B cell (primary cell): ENCODE data around the gene OVCA2.

Source experiments
- CTCF ChIP-seq: fragments of 200-600 bp; IDR thresholded peaks from one replicate; pipeline ENCODE4 v1.8.0; 2022; ENCODE audit warnings: antibody characterized with exemption, mild to moderate bottlenecking
- EZH2 ChIP-seq: IDR thresholded peaks from 2 replicates; pipeline ENCODE4 v1.6.1; 2012; ENCODE audit warnings: borderline replicate concordance, low read depth, mild to moderate bottlenecking, moderate library complexity, low read length; ENCODE audit not compliant: insufficient read depth, poor library complexity, severe bottlenecking

- TF ChIP-seq CTCF: no peak
- TF ChIP-seq EZH2: no peak
These were observed 33.1 kb downstream of the OVCA2 start for GRCh38 chr17:2074919-2075318.
